BE2C (cell line): ENCODE results near the gene ESRP2.

Source experiments
- DNase-seq: peaks from one replicate; pipeline ENCODE4 v3.0.0-alpha.2; 2020
- H3K27me3 ChIP-seq: fragments of 250-450 bp; sonication (Bioruptor Pico); 2 replicates; pipeline ENCODE4 v1.5.1; 2020; ENCODE audit warnings: mild to moderate bottlenecking
- H3K36me3 ChIP-seq: fragments of 250-450 bp; sonication (Bioruptor Pico); 2 replicates; pipeline ENCODE4 v1.5.1; 2020; ENCODE audit warnings: mild to moderate bottlenecking
- H3K4me1 ChIP-seq: fragments of 250-450 bp; sonication (Bioruptor Pico); 2 replicates; pipeline ENCODE4 v1.5.1; 2020
- H3K4me3 ChIP-seq: 2 replicates; pipeline ENCODE4 v1.5.1; 2011; ENCODE audit warnings: low read depth, low read length
- H3K9me3 ChIP-seq: fragments of 250-450 bp; sonication (Bioruptor Pico); 2 replicates; pipeline ENCODE4 v1.5.1; 2020
- CTCF ChIP-seq: IDR thresholded peaks from 2 replicates; pipeline ENCODE4 v1.5.1; 2012; ENCODE audit warnings: mild to moderate bottlenecking, low read depth, low read length

ESRP2 gene

GRCh38 chr16:68190081-68190480, 45.8 kb downstream of the ESRP2 start:
- DNase-seq = no peak
- Histone ChIP-seq H3K9me3 (no peaks in the 10 kb centered on the region), H3K27me3 (no peaks in the 10 kb centered on the region), H3K4me1 (no peaks in the 10 kb centered on the region), H3K4me3 (no peak overlapping the region), H3K36me3 (peaks cover 15% of the 10 kb centered on the region)
- TF ChIP-seq CTCF = no peak

- no peaks in the 10 kb centered on the region for H3K27me3 ChIP-seq
- no peaks in the 10 kb centered on the region for H3K4me1 ChIP-seq
- H3K36me3 ChIP-seq = peaks cover 29% of the 10 kb centered on the region
- no peaks in the 10 kb centered on the region for H3K9me3 ChIP-seq
- H3K4me3 ChIP-seq = no peak overlapping the region
- no peak for TF ChIP-seq CTCF
- no peak for DNase-seq
Observed at GRCh38 chr16:68188170-68188569, 47.8 kb downstream of the ESRP2 start.

GRCh38 chr16:68187505-68187904, 48.4 kb downstream of the ESRP2 start:
- no peak for DNase-seq
- H3K9me3 ChIP-seq = no peaks in the 10 kb centered on the region
- peaks cover 33% of the 10 kb centered on the region for H3K36me3 ChIP-seq
- no peaks in the 10 kb centered on the region for H3K4me1 ChIP-seq
- H3K4me3 ChIP-seq = no peak overlapping the region
- TF ChIP-seq CTCF = no peak
- no peaks in the 10 kb centered on the region for H3K27me3 ChIP-seq

GRCh38 chr16:68186877-68187276, 49.0 kb downstream of the ESRP2 start:
- no peaks in the 10 kb centered on the region for H3K4me1 ChIP-seq
- TF ChIP-seq CTCF = no peak
- no peak for DNase-seq
- H3K4me3 ChIP-seq = no peak overlapping the region
- peaks cover 33% of the 10 kb centered on the region for H3K36me3 ChIP-seq
- H3K27me3 ChIP-seq = no peaks in the 10 kb centered on the region
- no peaks in the 10 kb centered on the region for H3K9me3 ChIP-seq

GRCh38 chr16:68183046-68183445, 52.9 kb downstream of the ESRP2 start:
- no peak for TF ChIP-seq CTCF
- H3K4me1 ChIP-seq = no peaks in the 10 kb centered on the region
- no peak for DNase-seq
- H3K9me3 ChIP-seq = no peaks in the 10 kb centered on the region
- H3K27me3 ChIP-seq = no peaks in the 10 kb centered on the region
- H3K36me3 ChIP-seq = peaks cover 53% of the 10 kb centered on the region
- H3K4me3 ChIP-seq = no peak overlapping the region

DNA sequence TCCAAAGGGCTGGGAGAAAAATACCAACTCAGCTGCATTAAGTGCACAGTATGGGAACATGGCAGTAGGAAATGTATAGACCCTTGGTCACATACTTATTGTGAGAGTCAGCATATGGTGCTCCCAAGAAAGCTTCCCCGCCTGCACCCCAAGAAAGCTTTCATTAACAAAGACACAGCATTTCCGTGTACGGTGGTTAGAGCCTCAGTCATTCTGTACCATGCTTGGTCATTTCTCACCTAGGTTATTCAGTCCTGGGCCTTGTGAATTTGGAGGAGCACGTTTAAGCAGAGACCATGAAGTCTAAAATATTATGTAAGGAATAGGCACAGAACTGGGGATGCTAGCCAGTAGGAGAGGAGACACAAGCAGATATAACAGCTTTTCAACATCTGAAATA, 56.1 kb downstream of the ESRP2 start:
- Histone ChIP-seq H3K4me1 (no peaks in the 10 kb centered on the region), H3K27me3 (no peaks in the 10 kb centered on the region), H3K9me3 (no peaks in the 10 kb centered on the region), H3K36me3 (peaks cover 60% of the 10 kb centered on the region), H3K4me3 (no peak overlapping the region)
- TF ChIP-seq CTCF = no peak
- DNase-seq = no peak
